Measurements from ENCODE around the gene SSH3.

- TF ChIP-seq CTCF (IDR thresholded peaks at IDR 0.05), result no peak
- no peak for TF ChIP-seq POLR2A (IDR thresholded peaks at IDR 0.05)
Measured at GRCh38 chr11:67283481-67283963, 19.8 kb upstream of the SSH3 start.
